CD14-positive monocyte (primary cell): ENCODE data around the gene SLC25A2. TPM values are rescaled to one million over a fixed set of nuclear protein-coding genes. Genes with fewer than 3 reads are reported as not detected.

Source experiments
- DNase-seq, 3 donors: peaks; one replicate each; pipeline ENCODE4 v3.0.0-alpha.2; 2011 to 2022
- H2AFZ ChIP-seq: 2 replicates; pipeline ENCODE4 v1.6.0; 2012; ENCODE audit warnings: mild to moderate bottlenecking, low read depth, low read length, inconsistent platforms; ENCODE audit not compliant: insufficient read depth, poor library complexity, severe bottlenecking
- H3K27ac ChIP-seq, 2 donors: 1 replicate in 1 of 2; 2 replicates in 1 of 2; pipeline ENCODE4 v1.5.1; 2012 to 2013; ENCODE audit warnings: low read length in 2 of 2, control low read depth in 1 of 2, inconsistent platforms in 1 of 2, low read depth in 1 of 2, mild to moderate bottlenecking in 1 of 2
- H3K27me3 ChIP-seq, 2 donors: one replicate each; pipeline versions ENCODE4 v1.6.0 to v1.6.1; 2011 to 2013; ENCODE audit warnings: low read length in 2 of 2; ENCODE audit not compliant: control insufficient read depth in 2 of 2, insufficient read depth in 2 of 2
- H3K36me3 ChIP-seq, 2 donors: replicated peaks in 1 of 2; 1 replicate in 1 of 2; 2 replicates in 1 of 2; pipeline versions ENCODE4 v1.5.1 to v1.6.1; 2012 to 2013; ENCODE audit warnings: low read length in 2 of 2, control low read depth in 1 of 2, inconsistent platforms in 1 of 2, mild to moderate bottlenecking in 1 of 2; ENCODE audit not compliant: insufficient read depth in 2 of 2, control insufficient read depth in 1 of 2
- H3K4me1 ChIP-seq, 2 donors: 1 replicate in 1 of 2; 2 replicates in 1 of 2; pipeline versions ENCODE4 v1.5.1 to v1.6.1; 2012 to 2013; ENCODE audit warnings: low read length in 2 of 2, control low read depth in 1 of 2, inconsistent platforms in 1 of 2, mild to moderate bottlenecking in 1 of 2, moderate library complexity in 1 of 2; ENCODE audit not compliant: insufficient read depth in 2 of 2, control insufficient read depth in 1 of 2
- H3K4me2 ChIP-seq: replicated peaks from 2 replicates; pipeline ENCODE3; 2012; ENCODE audit warnings: low read length, moderate library complexity, mild to moderate bottlenecking; ENCODE audit not compliant: poor library complexity, severe bottlenecking; ENCODE audit errors: extremely low read depth
- H3K4me3 ChIP-seq, 3 experiments: fragments of 200-600 bp in 1 of 3; sonication (generic) in 1 of 3; replicated peaks in 1 of 3; 1 replicate in 2 of 3; 2 replicates in 1 of 3; pipeline ENCODE4 v1.5.1; 2011 to 2013; ENCODE audit warnings: low read length in 3 of 3, mild to moderate bottlenecking in 3 of 3, control low read depth in 2 of 3, low read depth in 2 of 3, inconsistent platforms in 1 of 3, moderate library complexity in 1 of 3
- H3K79me2 ChIP-seq: 2 replicates; pipeline ENCODE4 v1.6.0; 2012; ENCODE audit warnings: mild to moderate bottlenecking, control low read depth, inconsistent platforms, low read length, moderate library complexity; ENCODE audit not compliant: insufficient read depth
- H3K9ac ChIP-seq: 2 replicates; pipeline ENCODE4 v1.6.0; 2017; ENCODE audit warnings: low read length, mild to moderate bottlenecking; ENCODE audit not compliant: insufficient read depth, poor library complexity, severe bottlenecking
- H3K9me3 ChIP-seq, 2 donors: replicated peaks in 1 of 2; 1 replicate in 1 of 2; 2 replicates in 1 of 2; pipeline versions ENCODE4 v1.5.1 to v1.6.1; 2012 to 2013; ENCODE audit warnings: low read length in 2 of 2, control low read depth in 1 of 2; ENCODE audit not compliant: control insufficient read depth in 1 of 2, insufficient read depth in 1 of 2
- H4K20me1 ChIP-seq: 2 replicates; pipeline ENCODE4 v1.6.0; 2012; ENCODE audit warnings: mild to moderate bottlenecking, low read length, control low read depth, moderate library complexity; ENCODE audit not compliant: insufficient read depth
- H3K27ac Mint-ChIP-seq, 7 donors: one replicate each; pipeline ENCODE4 v1.8.0; 2020; ENCODE audit warnings: mild to moderate bottlenecking in 7 of 7, mixed read lengths in 7 of 7, moderate library complexity in 6 of 7, inconsistent platforms in 2 of 7
- H3K27me3 Mint-ChIP-seq, 3 donors: one replicate each; pipeline ENCODE4 v1.8.0; 2021 to 2022; ENCODE audit warnings: low read depth in 3 of 3, mild to moderate bottlenecking in 3 of 3, mixed read lengths in 3 of 3, moderate library complexity in 3 of 3, inconsistent platforms in 1 of 3
- H3K36me3 Mint-ChIP-seq, 2 donors: one replicate each; pipeline ENCODE4 v1.8.0; 2020; ENCODE audit warnings: mixed read lengths in 2 of 2, inconsistent platforms in 1 of 2, mild to moderate bottlenecking in 1 of 2
- H3K4me1 Mint-ChIP-seq: one replicate; pipeline ENCODE4 v1.8.0; 2020; ENCODE audit warnings: mild to moderate bottlenecking, mixed read lengths
- H3K4me3 Mint-ChIP-seq, 2 donors: one replicate each; pipeline ENCODE4 v1.8.0; 2020; ENCODE audit warnings: mild to moderate bottlenecking in 2 of 2, mixed read lengths in 2 of 2, moderate library complexity in 1 of 2
- H3K9me3 Mint-ChIP-seq, 7 donors: one replicate each; pipeline ENCODE4 v1.8.0; 2020 to 2022; ENCODE audit warnings: mixed read lengths in 7 of 7, mild to moderate bottlenecking in 6 of 7, moderate library complexity in 6 of 7, inconsistent platforms in 2 of 7
- CTCF ChIP-seq: fragments of 200-600 bp; IDR thresholded peaks from one replicate; pipeline ENCODE4 v1.8.0; 2022; ENCODE audit warnings: antibody characterized with exemption, mild to moderate bottlenecking
- WGBS: methylation state at CpG from one replicate; pipeline ENCODE4 v1.1.5; 2013; ENCODE audit warnings: missing lambda C conversion rate; ENCODE audit not compliant: insufficient coverage; 5-methylcytosine and 5-hydroxymethylcytosine counted together
- intact Hi-C, 2 donors: fragments of 100-400 bp; cut with micrococcal nuclease; formaldehyde crosslinking; loops; one replicate each; pipeline versions ENCODE4 v1.15.0 to v1.15.1; 2023
- polyA plus RNA-seq, 3 donors: library from polyadenylated mRNA; depleted of rRNA in 1 of 3; unstranded in 2 of 3; stranded (reverse) in 1 of 3; fragments of 300-500 nt in 2 of 3; fragments of >200 nt in 1 of 3; fragmentation: Illumina TruSeq in 2 of 3; gene quantifications; 1 replicate in 2 of 3; 2 replicates in 1 of 3; pipeline ENCODE4 v1.2.3, GENCODE V29; 2012 to 2021

Gene SLC25A2
- polyA plus RNA-seq, 3 donors, result not detected

GRCh38 chr5:141260458-141261237 is 43.2 kb downstream of the SLC25A2 start:
- no peak overlapping the region for H3K9ac ChIP-seq
- Mint-ChIP-seq H3K36me3 (no peaks in the 10 kb centered on the region), H3K27me3 (peaks cover 0 to 4% (median 0%) of the 10 kb centered on the region in 3 donors), H3K27ac (no peak overlapping the region), H3K4me3 (no peak overlapping the region), H3K4me1 (no peaks in the 10 kb centered on the region), H3K9me3 (peaks cover 17 to 91% (median 85%) of the 10 kb centered on the region in 7 donors)
- H3K27me3 ChIP-seq, result no peaks in the 10 kb centered on the region
- peaks cover 47 to 96% of the 10 kb centered on the region in 2 donors for H3K9me3 ChIP-seq
- H4K20me1 ChIP-seq, result no peaks in the 10 kb centered on the region
- no peak overlapping the region for H2AFZ ChIP-seq
- H3K27ac ChIP-seq, result no peak overlapping the region
- H3K36me3 ChIP-seq, result no peaks in the 10 kb centered on the region
- H3K4me1 ChIP-seq, result no peaks in the 10 kb centered on the region
- 60% methylated on average over 1 of the region's 5 CpGs for WGBS
- no peak overlapping the region for H3K4me2 ChIP-seq
- intact Hi-C loops, result no loop called here
- H3K79me2 ChIP-seq, result no peaks in the 10 kb centered on the region
- H3K4me3 ChIP-seq, result peak overlapping the region in 1 of 3 experiments; percentile 16
- TF ChIP-seq CTCF, result no peak
- DNase-seq, result no peak

- Histone ChIP-seq H3K9me3 (peaks cover 44 to 96% of the 10 kb centered on the region in 2 donors), H3K79me2 (no peaks in the 10 kb centered on the region), H3K27me3 (no peaks in the 10 kb centered on the region), H2AFZ (no peak overlapping the region), H3K9ac (no peak overlapping the region), H3K4me2 (no peak overlapping the region), H3K4me1 (no peaks in the 10 kb centered on the region), H3K36me3 (no peaks in the 10 kb centered on the region), H4K20me1 (no peaks in the 10 kb centered on the region), H3K4me3 (no peak overlapping the region), H3K27ac (no peak overlapping the region)
- peaks cover 0 to 4% (median 0%) of the 10 kb centered on the region in 3 donors for H3K27me3 Mint-ChIP-seq
- H3K4me1 Mint-ChIP-seq, result no peaks in the 10 kb centered on the region
- H3K9me3 Mint-ChIP-seq, result peaks cover 16 to 92% (median 80%) of the 10 kb centered on the region in 7 donors
- H3K36me3 Mint-ChIP-seq, result no peaks in the 10 kb centered on the region
- H3K4me3 Mint-ChIP-seq, result no peak overlapping the region
- intact Hi-C loops, result no loop called here
- no peak for DNase-seq
- TF ChIP-seq CTCF, result no peak
- no peak overlapping the region for H3K27ac Mint-ChIP-seq
Observed at GRCh38 chr5:141258948-141259347, 44.9 kb downstream of the SLC25A2 start.
